ENCODE measurements around the gene CREB5. TPM values are rescaled to one million over a fixed set of nuclear protein-coding genes. Genes with fewer than 3 reads are reported as not detected.

The CREB5 gene
- total RNA-seq, 1 experiment from 2014 or later: 5.2 TPM

GRCh38 chr7:28480595-28480994 lies 68.3 kb downstream of the CREB5 start:
- ATAC-seq (no peak), DNase-seq (no peak)
- Histone ChIP-seq H3K9ac (ENCODE audit: low read length) (no peak overlapping the region), H2AFZ (ENCODE audit: low read length) (no peak overlapping the region), H3K4me3 (ENCODE audit: low read length) (no peak overlapping the region), H3K27me3 (ENCODE audit: low read length) (no peaks in the 10 kb centered on the region), H3K36me3 (ENCODE audit: low read depth, low read length) (no peaks in the 10 kb centered on the region), H3K79me2 (ENCODE audit: low read length) (no peaks in the 10 kb centered on the region), H3F3A (ENCODE audit: low read length, unreplicated experiment) (no peaks in the 10 kb centered on the region), H3K9me3 (ENCODE audit: low read length) (no peaks in the 10 kb centered on the region), H3K9me2 (replicated peaks; ENCODE audit: low read length) (no peaks in the 10 kb centered on the region), H4K20me1 (ENCODE audit: low read length) (no peaks in the 10 kb centered on the region), H3K4me1 (ENCODE audit: insufficient read depth, low read length) (peaks cover 12% of the 10 kb centered on the region), H3K4me2 (ENCODE audit: low read length) (no peak overlapping the region), H3K27ac (ENCODE audit: low read length) (no peak overlapping the region)
- intact Hi-C loops (cut with micrococcal nuclease): no loop called here
- TF ChIP-seq EZH2phosphoT487 (IDR thresholded peaks at IDR 0.05; ENCODE audit: borderline replicate concordance, low read length) (no peak), EZH2 (IDR thresholded peaks at IDR 0.05; ENCODE audit: low read length, unreplicated experiment) (no peak)
- TF ChIP-seq, protein P1, sequence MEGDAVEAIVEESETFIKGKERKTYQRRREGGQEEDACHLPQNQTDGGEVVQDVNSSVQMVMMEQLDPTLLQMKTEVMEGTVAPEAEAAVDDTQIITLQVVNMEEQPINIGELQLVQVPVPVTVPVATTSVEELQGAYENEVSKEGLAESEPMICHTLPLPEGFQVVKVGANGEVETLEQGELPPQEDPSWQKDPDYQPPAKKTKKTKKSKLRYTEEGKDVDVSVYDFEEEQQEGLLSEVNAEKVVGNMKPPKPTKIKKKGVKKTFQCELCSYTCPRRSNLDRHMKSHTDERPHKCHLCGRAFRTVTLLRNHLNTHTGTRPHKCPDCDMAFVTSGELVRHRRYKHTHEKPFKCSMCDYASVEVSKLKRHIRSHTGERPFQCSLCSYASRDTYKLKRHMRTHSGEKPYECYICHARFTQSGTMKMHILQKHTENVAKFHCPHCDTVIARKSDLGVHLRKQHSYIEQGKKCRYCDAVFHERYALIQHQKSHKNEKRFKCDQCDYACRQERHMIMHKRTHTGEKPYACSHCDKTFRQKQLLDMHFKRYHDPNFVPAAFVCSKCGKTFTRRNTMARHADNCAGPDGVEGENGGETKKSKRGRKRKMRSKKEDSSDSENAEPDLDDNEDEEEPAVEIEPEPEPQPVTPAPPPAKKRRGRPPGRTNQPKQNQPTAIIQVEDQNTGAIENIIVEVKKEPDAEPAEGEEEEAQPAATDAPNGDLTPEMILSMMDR (conservative IDR thresholded peaks at IDR 0.05; ENCODE audit: low read depth, low read length): no peak
- ChIA-PET POLR2A (ENCODE audit: unreplicated experiment) (no interaction called here), CTCF (no interaction called here)
- BruUV-seq (replicated peaks): no TSS peak

- POLR2A ChIA-PET (ENCODE audit: unreplicated experiment): no interaction called here
- no TSS peak for BruUV-seq (replicated peaks)
- no peak for ATAC-seq
Measured at GRCh38 chr7:28481091-28481926, 69.0 kb downstream of the CREB5 start.

More at GRCh38 chr7:28481091-28481926, 69.0 kb downstream of the CREB5 start:
- CTCF ChIA-PET: no interaction called here
- no peaks in the 10 kb centered on the region for H3K79me2 ChIP-seq (ENCODE audit: low read length)
- peaks cover 12% of the 10 kb centered on the region for H3K4me1 ChIP-seq (ENCODE audit: insufficient read depth, low read length)
- H3K9me2 ChIP-seq (replicated peaks; ENCODE audit: low read length): no peaks in the 10 kb centered on the region
- no peak overlapping the region for H3K27ac ChIP-seq (ENCODE audit: low read length)
- 0 out of 2 replicates have a peak, but pooled peaks cover 4% of the 10 kb centered on the region for H3K27me3 ChIP-seq (ENCODE audit: low read length)
- TF ChIP-seq, protein P1 (conservative IDR thresholded peaks at IDR 0.05; ENCODE audit: low read depth, low read length): no peak
- TF ChIP-seq EZH2 (IDR thresholded peaks at IDR 0.05; ENCODE audit: low read length, unreplicated experiment) (no peak), EZH2phosphoT487 (IDR thresholded peaks at IDR 0.05; ENCODE audit: borderline replicate concordance, low read length) (no peak)
- no peak for DNase-seq
- H3K9ac ChIP-seq (ENCODE audit: low read length): no peak overlapping the region
- no peaks in the 10 kb centered on the region for H3K9me3 ChIP-seq (ENCODE audit: low read length)
- no peaks in the 10 kb centered on the region for H4K20me1 ChIP-seq (ENCODE audit: low read length)
- H3K4me2 ChIP-seq (ENCODE audit: low read length): no peak overlapping the region
- H2AFZ ChIP-seq (ENCODE audit: low read length): no peak overlapping the region
- H3K4me3 ChIP-seq (ENCODE audit: low read length): no peak overlapping the region
- H3K36me3 ChIP-seq (ENCODE audit: low read depth, low read length): no peaks in the 10 kb centered on the region
- no peaks in the 10 kb centered on the region for H3F3A ChIP-seq (ENCODE audit: low read length, unreplicated experiment)
- intact Hi-C loops (cut with micrococcal nuclease): no loop called here

All from PC-3 (cell line).